Stimulated activated effector memory CD8-positive, alpha-beta T cell treated with anti-CD3 and anti-CD28 coated beads, Interleukin-12 subunit alpha, Interleukin-12 subunit beta, amount 100 ng/mL, for 72 hours (primary cell): ENCODE data around the gene IL36G.

ENCODE experiments used
- ATAC-seq: fragments of 150-1000 bp; cut with Tn5 transposase; 2 replicates; pipeline ENCODE4 v1.10.0; 2021
- DNase-seq, 2 donors: peaks; one replicate each; pipeline ENCODE4 v3.0.0; 2021 to 2022; ENCODE audit warnings: low spot score in 2 of 2
- H3K27ac Mint-ChIP-seq: one replicate; pipeline ENCODE4 v1.8.0; 2022; ENCODE audit warnings: mild to moderate bottlenecking, mixed read lengths
- H3K36me3 Mint-ChIP-seq: one replicate; pipeline ENCODE4 v1.8.0; 2022; ENCODE audit warnings: mild to moderate bottlenecking, mixed read lengths
- H3K4me1 Mint-ChIP-seq: one replicate; pipeline ENCODE4 v1.8.0; 2022; ENCODE audit warnings: mixed read lengths
- H3K4me3 Mint-ChIP-seq: one replicate; pipeline ENCODE4 v1.8.0; 2022; ENCODE audit warnings: mild to moderate bottlenecking, mixed read lengths
- H3K9me3 Mint-ChIP-seq: one replicate; pipeline ENCODE4 v1.8.0; 2022; ENCODE audit warnings: mixed read lengths

Gene IL36G

DNA sequence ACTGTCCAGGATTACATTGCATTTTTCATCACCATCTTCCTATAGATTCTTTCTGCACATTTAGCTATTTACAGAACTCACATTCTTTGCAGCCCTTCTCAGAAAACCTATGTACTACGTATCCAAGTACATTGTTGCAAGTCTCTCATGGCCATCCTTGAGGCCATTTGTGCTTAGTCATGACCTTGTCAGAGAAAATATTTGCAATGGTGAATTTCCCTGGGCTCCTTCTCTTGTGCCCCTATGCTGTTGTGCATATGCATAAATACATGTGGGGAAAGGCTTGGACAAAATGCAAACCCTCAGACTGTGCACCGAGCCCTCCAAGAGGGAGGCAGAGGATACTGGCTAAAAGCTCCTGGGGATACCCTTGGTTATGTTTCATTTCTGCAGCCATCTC, 47.0 kb downstream of the IL36G start:
- H3K4me1 Mint-ChIP-seq: no peaks in the 10 kb centered on the region
- no peak overlapping the region for H3K4me3 Mint-ChIP-seq
- no peak overlapping the region for H3K27ac Mint-ChIP-seq
- no peak for DNase-seq
- no peaks in the 10 kb centered on the region for H3K9me3 Mint-ChIP-seq
- ATAC-seq: no peak
- no peaks in the 10 kb centered on the region for H3K36me3 Mint-ChIP-seq

GRCh38 chr2:113025737-113026136, 47.9 kb downstream of the IL36G start:
- H3K9me3 Mint-ChIP-seq: no peaks in the 10 kb centered on the region
- no peaks in the 10 kb centered on the region for H3K4me1 Mint-ChIP-seq
- ATAC-seq (no peak), DNase-seq (no peak)
- H3K4me3 Mint-ChIP-seq: no peak overlapping the region
- no peaks in the 10 kb centered on the region for H3K36me3 Mint-ChIP-seq
- H3K27ac Mint-ChIP-seq: no peak overlapping the region

DNA sequence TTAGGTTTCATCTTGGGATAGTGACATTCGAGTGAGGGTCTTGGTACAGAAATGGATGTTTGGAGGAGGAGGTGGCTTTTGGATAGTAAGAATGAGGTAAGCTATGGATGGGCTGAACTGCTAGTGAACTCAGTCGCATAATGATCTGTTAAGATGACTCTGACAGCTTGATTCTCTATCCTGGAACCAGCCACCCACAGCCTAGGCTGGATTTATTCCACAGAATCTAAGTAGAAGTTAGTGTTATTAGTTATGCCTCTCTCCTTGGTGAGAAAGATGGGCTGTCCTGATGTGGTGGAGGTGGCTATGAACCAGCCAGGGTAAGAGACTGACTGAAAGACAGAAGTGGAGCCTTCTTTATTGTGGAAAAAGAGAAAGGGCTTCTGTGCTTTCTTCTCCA, 49.9 kb downstream of the IL36G start:
- no peak for DNase-seq
- no peak for ATAC-seq
- no peaks in the 10 kb centered on the region for H3K4me1 Mint-ChIP-seq
- no peaks in the 10 kb centered on the region for H3K9me3 Mint-ChIP-seq
- no peak overlapping the region for H3K4me3 Mint-ChIP-seq
- H3K27ac Mint-ChIP-seq: no peak overlapping the region
- H3K36me3 Mint-ChIP-seq: no peaks in the 10 kb centered on the region

GRCh38 chr2:113028112-113028511, 50.3 kb downstream of the IL36G start:
- Mint-ChIP-seq H3K36me3 (no peaks in the 10 kb centered on the region), H3K4me1 (no peaks in the 10 kb centered on the region), H3K9me3 (no peaks in the 10 kb centered on the region), H3K27ac (no peak overlapping the region), H3K4me3 (no peak overlapping the region)
- no peak for DNase-seq
- no peak for ATAC-seq

GRCh38 chr2:113032737-113033136, 54.9 kb downstream of the IL36G start:
- Mint-ChIP-seq H3K9me3 (no peaks in the 10 kb centered on the region), H3K4me1 (no peaks in the 10 kb centered on the region), H3K36me3 (no peaks in the 10 kb centered on the region), H3K27ac (no peak overlapping the region), H3K4me3 (no peak overlapping the region)
- DNase-seq: no peak
- no peak for ATAC-seq

DNA sequence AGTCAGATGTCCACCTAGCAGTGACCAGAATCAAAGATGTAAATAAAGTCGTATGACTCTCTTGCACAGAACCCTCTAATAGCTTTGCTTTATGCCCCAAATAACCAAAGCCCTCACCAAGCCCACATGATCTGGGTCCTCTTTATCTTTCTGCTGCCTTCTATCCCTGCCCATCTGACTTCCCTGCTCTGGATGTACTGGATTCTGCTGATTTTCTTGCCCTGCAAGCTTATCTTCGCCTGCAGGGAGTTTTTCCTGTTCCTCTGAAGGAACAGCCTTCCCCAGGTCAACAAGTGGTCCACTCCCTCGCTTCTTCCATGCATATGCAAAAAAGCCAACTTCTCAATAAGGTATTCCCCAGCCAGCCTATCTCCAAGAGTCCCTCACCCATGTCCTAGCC, 56.2 kb downstream of the IL36G start:
- Mint-ChIP-seq H3K4me1 (no peaks in the 10 kb centered on the region), H3K9me3 (no peaks in the 10 kb centered on the region), H3K27ac (no peak overlapping the region), H3K36me3 (no peaks in the 10 kb centered on the region), H3K4me3 (no peak overlapping the region)
- DNase-seq (no peak), ATAC-seq (no peak)
